Chondrocyte (in vitro differentiated cells): ENCODE measurements around the gene HMGCR. TPM values are rescaled to one million over a fixed set of nuclear protein-coding genes. Genes with fewer than 3 reads are reported as not detected.

Experiments used
- DNase-seq: peaks from one replicate; pipeline ENCODE4 v3.0.0; 2021; ENCODE audit warnings: mixed read lengths, low spot score
- H3K27ac Mint-ChIP-seq: one replicate; pipeline ENCODE4 v1.8.0; 2021; ENCODE audit warnings: mild to moderate bottlenecking, moderate library complexity, mixed read lengths; ENCODE audit not compliant: unreplicated experiment
- H3K27me3 Mint-ChIP-seq: 2 replicates; pipeline ENCODE4 v1.8.0; 2021; ENCODE audit warnings: low read depth, mixed read lengths
- H3K36me3 Mint-ChIP-seq: 2 replicates; pipeline ENCODE4 v1.8.0; 2021; ENCODE audit warnings: low read depth, mixed read lengths
- H3K4me1 Mint-ChIP-seq: 2 replicates; pipeline ENCODE4 v1.8.0; 2021; ENCODE audit warnings: low read depth, mild to moderate bottlenecking, mixed read lengths
- H3K4me3 Mint-ChIP-seq: one replicate; pipeline ENCODE4 v1.8.0; 2021; ENCODE audit warnings: mild to moderate bottlenecking, moderate library complexity, mixed read lengths; ENCODE audit not compliant: unreplicated experiment
- H3K9me3 Mint-ChIP-seq: 2 replicates; pipeline ENCODE4 v1.8.0; 2021; ENCODE audit warnings: low read depth, mixed read lengths
- total RNA-seq: library from RNA; stranded (reverse); gene quantifications from 3 replicates; pipeline ENCODE4 v1.2.1, GENCODE V29; 2021
- TF ChIP-seq, protein P1 (sequence below): fragments of 200-600 bp; sonication (generic); IDR thresholded peaks from 2 replicates; pipeline ENCODE4 v1.5.0; 2021; ENCODE audit warnings: antibody characterized with exemption, mild to moderate bottlenecking, moderate library complexity

The HMGCR gene
- total RNA-seq, 1 donor from 2014 or later, result 73.1 TPM

DNA sequence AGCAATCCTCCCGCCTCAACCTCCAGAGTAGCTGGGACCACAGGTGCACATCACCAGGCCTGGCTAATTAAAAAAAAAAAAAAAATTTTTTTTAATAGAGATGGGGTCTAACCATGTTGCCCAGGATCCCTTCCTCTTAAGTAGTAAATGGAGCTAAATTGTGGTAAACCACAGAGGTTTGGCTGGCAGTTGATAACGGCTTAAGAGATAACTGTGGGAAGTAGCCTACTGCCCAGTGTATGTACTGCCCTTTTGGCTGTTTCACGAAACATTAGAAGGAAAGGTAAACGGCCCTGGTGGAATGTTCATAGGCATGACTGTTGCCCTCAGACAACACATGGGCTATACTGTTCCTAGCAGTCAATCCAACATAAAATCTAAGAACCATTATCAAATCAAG lies 44.4 kb downstream of the HMGCR start:
- no peak for DNase-seq
- Mint-ChIP-seq H3K4me3 (no peak overlapping the region), H3K9me3 (no peaks in the 10 kb centered on the region), H3K36me3 (peaks cover 10% of the 10 kb centered on the region), H3K27me3 (no peaks in the 10 kb centered on the region), H3K27ac (no peak overlapping the region), H3K4me1 (no peaks in the 10 kb centered on the region)
- TF ChIP-seq, protein P1, sequence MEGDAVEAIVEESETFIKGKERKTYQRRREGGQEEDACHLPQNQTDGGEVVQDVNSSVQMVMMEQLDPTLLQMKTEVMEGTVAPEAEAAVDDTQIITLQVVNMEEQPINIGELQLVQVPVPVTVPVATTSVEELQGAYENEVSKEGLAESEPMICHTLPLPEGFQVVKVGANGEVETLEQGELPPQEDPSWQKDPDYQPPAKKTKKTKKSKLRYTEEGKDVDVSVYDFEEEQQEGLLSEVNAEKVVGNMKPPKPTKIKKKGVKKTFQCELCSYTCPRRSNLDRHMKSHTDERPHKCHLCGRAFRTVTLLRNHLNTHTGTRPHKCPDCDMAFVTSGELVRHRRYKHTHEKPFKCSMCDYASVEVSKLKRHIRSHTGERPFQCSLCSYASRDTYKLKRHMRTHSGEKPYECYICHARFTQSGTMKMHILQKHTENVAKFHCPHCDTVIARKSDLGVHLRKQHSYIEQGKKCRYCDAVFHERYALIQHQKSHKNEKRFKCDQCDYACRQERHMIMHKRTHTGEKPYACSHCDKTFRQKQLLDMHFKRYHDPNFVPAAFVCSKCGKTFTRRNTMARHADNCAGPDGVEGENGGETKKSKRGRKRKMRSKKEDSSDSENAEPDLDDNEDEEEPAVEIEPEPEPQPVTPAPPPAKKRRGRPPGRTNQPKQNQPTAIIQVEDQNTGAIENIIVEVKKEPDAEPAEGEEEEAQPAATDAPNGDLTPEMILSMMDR, result no peak

DNA sequence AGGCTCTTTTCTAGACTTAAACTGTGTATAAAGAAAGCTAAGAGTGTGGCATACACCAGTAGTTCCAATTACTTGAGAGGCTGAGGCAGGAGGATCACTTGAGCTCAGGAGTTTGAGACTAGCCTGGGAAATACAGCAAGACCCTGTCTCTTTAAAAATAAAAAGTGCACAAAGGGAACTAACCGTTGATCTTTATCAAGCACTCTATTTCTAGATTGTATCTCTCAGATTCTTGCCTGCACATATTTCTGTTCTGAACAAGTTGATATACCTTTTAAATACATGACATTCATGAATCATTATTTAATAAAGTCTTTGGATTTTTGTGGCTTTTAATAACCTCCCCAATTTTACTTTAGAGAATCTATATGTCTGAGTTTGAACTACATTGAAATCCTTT lies 47.2 kb downstream of the HMGCR start:
- Mint-ChIP-seq H3K27me3 (no peaks in the 10 kb centered on the region), H3K27ac (no peak overlapping the region), H3K36me3 (peaks cover 15% of the 10 kb centered on the region), H3K4me1 (no peaks in the 10 kb centered on the region), H3K9me3 (no peaks in the 10 kb centered on the region), H3K4me3 (no peak overlapping the region)
- DNase-seq, result no peak
- TF ChIP-seq, protein P1, result no peak

DNA sequence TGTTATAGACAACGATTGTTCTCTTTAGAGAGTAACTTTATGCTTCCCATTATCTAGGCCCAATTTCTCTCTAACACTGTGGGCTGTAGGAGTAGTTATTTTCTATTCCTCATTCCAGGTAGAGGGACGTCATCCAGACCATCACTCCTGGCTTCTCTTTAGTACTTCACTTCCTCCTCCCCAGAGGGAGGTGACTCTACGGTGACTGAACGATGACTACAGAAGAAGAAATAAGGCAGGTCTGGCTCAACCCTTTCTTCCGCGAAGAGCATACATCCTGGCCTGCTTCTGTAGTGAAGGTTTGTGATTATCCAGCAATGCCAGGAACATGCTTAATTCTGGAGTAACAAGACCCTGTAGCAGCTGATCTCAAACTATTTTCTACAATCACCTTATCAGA lies 50.8 kb downstream of the HMGCR start:
- no peak for DNase-seq
- Mint-ChIP-seq H3K27me3 (no peaks in the 10 kb centered on the region), H3K9me3 (no peaks in the 10 kb centered on the region), H3K4me1 (no peaks in the 10 kb centered on the region), H3K36me3 (peaks cover 13% of the 10 kb centered on the region), H3K27ac (no peak overlapping the region), H3K4me3 (no peak overlapping the region)
- TF ChIP-seq, protein P1, result no peak

DNA sequence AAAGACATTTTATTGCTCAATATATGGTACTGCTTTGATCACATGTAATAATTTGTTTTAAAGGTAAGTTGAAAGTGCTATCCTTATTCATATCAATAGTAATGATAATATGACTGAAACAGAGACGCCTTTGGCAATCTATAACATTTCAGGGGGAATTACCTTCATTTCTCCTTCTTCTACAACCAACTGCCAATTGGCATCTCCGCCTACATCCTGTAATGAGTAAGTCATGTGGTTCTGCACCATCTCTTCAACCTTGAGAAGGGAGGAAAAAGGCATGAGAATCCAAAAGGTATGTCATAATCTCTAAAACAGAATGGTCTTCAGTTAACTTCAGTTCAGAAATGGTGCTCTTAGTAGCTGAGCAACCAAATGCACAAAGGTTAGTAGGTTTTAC lies 52.4 kb downstream of the HMGCR start:
- Mint-ChIP-seq H3K9me3 (no peaks in the 10 kb centered on the region), H3K27me3 (no peaks in the 10 kb centered on the region), H3K36me3 (peaks cover 13% of the 10 kb centered on the region), H3K27ac (no peak overlapping the region), H3K4me1 (no peaks in the 10 kb centered on the region), H3K4me3 (no peak overlapping the region)
- DNase-seq, result no peak
- TF ChIP-seq, protein P1, result no peak

DNA sequence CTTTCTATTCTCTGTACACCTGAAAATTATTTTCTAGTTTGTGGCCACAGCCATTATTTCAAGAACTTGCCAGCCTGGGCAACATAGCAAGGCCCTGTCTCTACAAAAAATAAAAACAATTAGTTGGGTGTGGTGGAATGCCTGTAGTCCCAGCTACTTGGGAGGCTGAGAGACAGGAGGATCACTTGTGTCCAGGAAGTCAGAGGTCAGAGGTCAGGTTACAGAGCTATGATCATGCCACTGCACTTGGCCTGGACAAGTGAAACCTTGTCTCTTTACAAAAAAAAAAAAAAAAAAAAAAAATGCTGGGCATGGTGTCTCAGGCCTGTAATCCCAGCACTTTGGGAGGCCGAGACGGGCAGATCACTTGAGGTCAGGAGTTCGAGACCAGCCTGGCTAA lies 58.3 kb downstream of the HMGCR start:
- H3K36me3 Mint-ChIP-seq, result peaks cover 3% of the 10 kb centered on the region
- H3K27ac Mint-ChIP-seq, result no peak overlapping the region
- H3K4me3 Mint-ChIP-seq, result no peak overlapping the region
- H3K27me3 Mint-ChIP-seq, result no peaks in the 10 kb centered on the region
- H3K9me3 Mint-ChIP-seq, result no peaks in the 10 kb centered on the region
- TF ChIP-seq, protein P1, result no peak
- DNase-seq, result no peak
- no peaks in the 10 kb centered on the region for H3K4me1 Mint-ChIP-seq
